Smooth muscle cell of the brain vasculature (primary cell): Measurements from ENCODE around the gene USO1.
A peak's percentile ranks its signal among the peaks of the same experiment; 100 is the strongest.

Source experiments
- DNase-seq: peaks from one replicate; pipeline ENCODE4 v3.0.0-alpha.2; 2012; ENCODE audit warnings: low read depth, low spot score

Gene USO1

DNA sequence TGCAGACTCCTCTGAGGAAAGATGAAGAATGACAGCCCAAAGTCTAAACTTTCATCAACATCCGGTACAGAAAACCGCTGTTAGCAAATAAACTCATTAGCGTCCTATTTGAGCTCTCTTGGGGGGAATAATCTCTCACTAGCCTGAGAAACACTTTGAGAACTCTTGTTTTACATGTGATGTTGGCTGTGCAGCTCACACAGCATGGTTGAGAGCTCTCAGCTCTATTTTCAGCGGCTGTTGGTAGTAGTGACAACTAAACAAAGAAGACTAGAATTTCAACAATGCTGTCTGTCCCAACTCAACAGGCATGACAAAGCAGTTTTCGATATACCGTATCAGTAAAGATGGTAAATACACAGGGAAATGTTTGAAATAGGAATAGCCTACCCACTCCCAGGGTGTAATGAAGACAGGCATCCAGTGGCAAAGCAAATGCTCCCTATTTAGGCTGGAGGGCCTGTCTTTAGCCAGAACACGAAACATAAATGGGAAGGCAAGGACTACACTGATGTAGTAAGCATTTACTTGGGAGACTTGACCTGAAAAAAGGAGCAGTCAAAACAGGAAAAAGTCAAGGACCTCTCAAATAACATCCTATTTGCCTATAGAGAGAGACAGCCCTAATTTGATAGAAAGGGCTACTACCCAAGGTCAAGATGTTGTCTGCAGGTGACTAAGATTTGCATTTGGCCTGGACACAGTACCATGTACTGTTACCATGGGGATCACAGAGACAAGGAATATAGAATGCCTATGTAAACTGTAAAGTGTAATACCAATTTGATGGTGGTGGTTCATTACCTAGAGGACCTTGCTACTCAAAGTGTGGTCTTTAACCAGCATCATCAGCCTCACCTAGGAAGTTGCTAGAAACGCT is 117.5 kb downstream of the USO1 start:
- DNase-seq = no peak

DNA sequence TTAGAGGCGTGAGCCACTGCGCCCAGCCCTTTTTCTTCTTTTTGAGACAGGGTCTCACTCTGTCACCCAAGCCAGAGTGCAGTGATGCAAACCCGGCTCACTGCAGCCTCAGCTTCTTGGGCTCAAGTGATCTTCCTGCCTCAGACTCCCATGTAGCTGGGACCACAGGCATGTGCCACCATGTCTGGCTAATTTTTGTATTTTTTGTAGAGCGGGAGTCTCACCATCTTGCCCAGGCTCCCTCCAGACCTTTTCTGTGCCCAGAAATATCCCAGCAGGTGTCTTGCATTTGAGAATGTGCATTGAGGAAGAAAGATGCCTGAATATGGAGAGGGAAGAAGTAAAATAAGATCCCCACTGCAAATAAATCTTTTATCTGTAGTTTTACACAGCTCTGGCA is 119.2 kb downstream of the USO1 start:
- DNase-seq = no peak

DNA sequence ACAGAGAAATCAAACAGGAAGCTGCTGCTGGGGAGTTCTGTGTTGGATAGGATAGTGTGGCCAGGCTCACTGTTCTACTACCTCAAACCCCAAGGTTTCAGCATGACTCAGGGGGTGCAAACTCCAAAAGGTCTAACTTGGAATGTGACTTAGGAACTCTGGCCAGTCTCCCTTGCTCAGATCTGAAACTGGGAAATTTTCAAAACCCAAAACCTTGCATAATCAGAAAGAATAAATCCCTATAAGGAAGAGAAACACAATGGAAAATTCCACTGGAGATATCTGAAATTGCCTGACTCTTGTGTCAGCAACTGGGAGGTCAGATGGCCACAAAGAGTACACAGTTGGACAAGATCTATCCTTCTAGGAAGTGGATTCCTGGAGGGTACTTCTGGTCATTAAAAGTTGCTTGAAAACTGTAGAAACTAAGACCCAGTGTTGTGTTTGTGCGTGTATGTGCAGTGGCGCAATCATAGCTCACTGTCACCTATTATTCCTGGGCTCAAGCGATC is 119.8 kb downstream of the USO1 start:
- peak; percentile 55 for DNase-seq

DNA sequence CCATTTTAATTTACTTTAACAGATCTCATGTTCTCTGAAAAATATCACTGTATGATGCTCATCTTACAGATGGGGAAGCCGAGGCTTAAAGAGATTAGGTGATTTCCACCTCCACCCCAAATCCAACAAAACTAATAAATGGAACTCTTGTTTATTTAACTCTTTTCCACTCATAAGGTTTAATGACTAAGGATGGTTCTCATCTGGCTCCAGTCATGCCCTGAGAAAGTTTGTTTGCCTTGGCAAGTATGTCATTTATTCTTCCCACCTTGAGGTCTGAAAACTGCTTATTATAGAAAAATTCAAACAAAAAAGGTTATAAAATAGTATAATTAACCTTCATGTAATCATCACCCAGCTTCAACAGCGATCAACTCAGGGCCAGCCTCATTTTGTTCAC is 121.6 kb downstream of the USO1 start:
- DNase-seq = no peak

DNA sequence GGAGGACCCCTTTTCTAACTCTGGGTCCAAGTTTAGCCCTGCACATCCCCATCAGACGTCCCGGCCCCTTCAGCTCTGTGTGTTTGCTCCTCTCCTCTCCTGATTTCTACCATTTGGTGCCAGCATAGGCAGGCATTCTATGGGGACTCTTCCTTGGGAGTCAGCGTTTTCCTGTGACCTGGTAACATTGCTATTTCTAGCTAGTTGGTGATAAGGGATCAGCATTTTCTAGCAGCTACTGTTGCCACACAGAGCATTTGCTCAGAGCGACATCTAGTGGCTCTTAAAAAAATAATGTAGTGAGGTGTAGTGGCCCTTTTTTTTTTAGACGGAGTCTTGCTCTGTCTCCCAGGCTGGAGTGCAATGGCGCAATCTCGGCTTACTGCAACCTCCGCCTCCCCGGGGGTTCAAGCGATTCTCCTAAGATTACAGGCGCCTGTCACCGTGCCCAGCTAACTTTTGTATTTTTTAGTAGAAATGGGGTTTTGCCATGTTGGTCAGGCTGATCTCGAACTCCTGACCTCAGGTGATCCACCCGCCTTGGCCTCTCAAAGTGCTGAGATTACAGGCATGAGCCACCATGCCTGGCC is 123.9 kb downstream of the USO1 start:
- DNase-seq = peak; percentile 39

DNA sequence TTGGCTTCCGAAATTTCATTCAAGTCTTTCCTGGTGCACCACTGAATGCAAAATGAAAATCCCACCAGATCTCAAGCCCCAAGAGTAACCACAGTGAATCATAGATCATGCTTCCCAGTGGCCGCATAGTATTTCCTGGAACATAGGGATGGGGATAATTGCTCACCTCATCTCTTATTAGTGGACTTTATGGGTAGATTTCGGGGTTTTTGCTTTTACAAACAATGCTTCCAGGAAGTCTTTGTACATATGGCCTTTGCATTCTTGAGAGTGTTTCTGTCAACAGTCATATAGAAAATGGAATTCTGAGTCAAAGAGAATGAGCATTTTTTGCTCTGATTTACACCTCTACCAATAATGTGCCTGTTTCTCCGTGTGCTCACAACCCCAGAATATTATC is 124.5 kb downstream of the USO1 start:
- no peak for DNase-seq

DNA sequence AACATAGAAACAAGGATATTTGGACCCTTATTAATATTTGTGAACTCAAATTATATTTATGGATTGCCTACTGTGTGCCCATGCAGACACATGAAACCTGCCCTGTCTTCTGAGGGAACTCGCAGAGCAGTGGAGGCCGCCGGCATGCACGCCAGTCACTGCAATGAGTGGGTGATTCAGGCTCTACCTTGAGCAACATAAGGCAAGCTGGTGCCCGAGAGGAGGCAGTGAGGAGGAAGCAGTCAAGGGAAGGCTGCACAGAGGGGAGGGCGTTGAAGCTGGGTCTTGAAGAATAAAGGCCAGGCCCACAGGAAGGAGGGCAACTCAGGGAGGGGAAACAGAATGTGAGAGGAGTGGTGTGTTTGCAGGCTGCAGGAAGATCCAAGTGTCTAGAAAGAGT is 125.1 kb downstream of the USO1 start:
- no peak for DNase-seq

DNA sequence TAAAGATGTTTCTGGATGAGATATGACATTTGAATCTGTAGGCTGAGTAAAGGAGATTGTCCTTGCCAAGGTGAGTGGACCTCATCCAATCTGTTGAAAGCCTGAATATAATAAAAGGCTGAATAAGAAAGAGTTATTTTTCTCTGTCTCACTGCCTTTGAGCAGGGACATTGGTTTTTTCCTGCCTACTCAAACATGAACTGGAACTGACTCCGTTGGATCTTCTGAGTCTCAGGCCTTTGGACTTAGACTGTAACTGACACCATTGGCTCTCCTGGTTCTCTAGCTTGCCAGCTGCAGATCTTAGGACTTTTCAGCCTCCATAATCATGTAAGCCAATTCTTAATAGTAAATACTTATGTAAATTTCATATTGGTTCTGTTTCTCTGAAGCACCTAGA is 134.3 kb downstream of the USO1 start:
- no peak for DNase-seq

DNA sequence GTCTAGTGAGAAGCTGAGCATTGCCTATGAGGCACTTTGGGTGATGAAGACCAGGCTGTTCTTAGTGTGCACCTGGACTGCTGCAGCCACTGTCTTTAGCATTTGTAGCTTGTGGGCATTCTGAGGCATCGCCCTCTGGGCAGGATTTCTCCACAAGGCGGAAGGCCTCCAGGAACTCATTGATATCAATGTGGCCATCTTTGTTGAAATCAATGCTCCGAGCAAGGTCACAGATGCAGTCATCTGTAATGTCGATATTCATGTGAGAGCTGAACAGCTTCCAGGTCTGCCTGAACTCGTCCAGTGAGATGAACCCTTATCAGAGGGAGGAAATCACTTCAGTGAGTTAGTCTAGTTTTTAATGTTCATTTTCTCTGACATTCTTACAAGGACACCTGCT is 136.2 kb downstream of the USO1 start:
- no peak for DNase-seq
